M059J (cell line): ENCODE measurements around the gene INO80E. TPM values are rescaled to one million over a fixed set of nuclear protein-coding genes. Genes with fewer than 3 reads are reported as not detected.
"Not testable (repeated sequence)": the region's sequence is repeated elsewhere in the genome, so short reads cannot be mapped to it uniquely, and the experiment has no call there.

Experiments
- DNase-seq: peaks from one replicate; pipeline ENCODE4 v3.0.0-alpha.2; 2012; ENCODE audit warnings: low read depth
- total RNA-seq: library from RNA; depleted of rRNA; stranded (reverse); fragments of >200 nt; shearing (Covaris generic); gene quantifications from 2 replicates; pipeline ENCODE4 v1.2.3, GENCODE V29; 2014; rRNA removed

Gene INO80E
- total RNA-seq, 1 experiment from 2014 or later: 122 TPM

GRCh38 chr16:30031477-30031918 lies 35.5 kb downstream of the INO80E start:
- no peak for DNase-seq

- DNase-seq: peak; percentile 64
Observed at GRCh38 chr16:30032083-30032819, 36.2 kb downstream of the INO80E start.

- DNase-seq: peak; percentile 30
Observed at GRCh38 chr16:30033270-30033669, 37.2 kb downstream of the INO80E start.

GRCh38 chr16:30040221-30040620 lies 44.2 kb downstream of the INO80E start:
- no peak for DNase-seq

GRCh38 chr16:30040690-30041089 lies 44.6 kb downstream of the INO80E start:
- DNase-seq: not testable (repeated sequence)

- DNase-seq: peak; percentile 51
Observed at GRCh38 chr16:30041841-30042240, 45.8 kb downstream of the INO80E start.

GRCh38 chr16:30046178-30046577 lies 50.1 kb downstream of the INO80E start:
- DNase-seq: no peak

GRCh38 chr16:30046588-30046987 lies 50.5 kb downstream of the INO80E start:
- DNase-seq: no peak

GRCh38 chr16:30049871-30050270 lies 53.8 kb downstream of the INO80E start:
- no peak for DNase-seq

GRCh38 chr16:30051518-30051917 lies 55.5 kb downstream of the INO80E start:
- DNase-seq: peak; percentile 90

- peak; percentile 94 for DNase-seq
Observed at GRCh38 chr16:30052671-30053372, 56.8 kb downstream of the INO80E start.

- DNase-seq: peak; percentile 90
Observed at GRCh38 chr16:30053376-30054015, 57.5 kb downstream of the INO80E start.

- peak; percentile 15 for DNase-seq
Observed at GRCh38 chr16:30054451-30054850, 58.4 kb downstream of the INO80E start.

GRCh38 chr16:30054959-30055553 lies 59.0 kb downstream of the INO80E start:
- peak; percentile 32 for DNase-seq

Other genes with a start within 250 kb of the INO80E start
- not detected in 2 replicates for gene ZG16, start 218.0 kb upstream of the INO80E start, total RNA-seq
- 68.6 and 79.0 TPM in 2 replicates for gene KIF22, start 205.5 kb upstream of the INO80E start, total RNA-seq
- gene MAZ, start 189.7 kb upstream of the INO80E start, total RNA-seq: 127 and 223 TPM in 2 replicates
- gene PRRT2, start 184.0 kb upstream of the INO80E start, total RNA-seq: 0.20 and 0.94 TPM in 2 replicates
- 45.4 and 58.2 TPM in 2 replicates for gene PAGR1, start 180.1 kb upstream of the INO80E start, total RNA-seq
- 112 and 186 TPM in 2 replicates for gene MVP, start 175.8 kb upstream of the INO80E start, total RNA-seq
- gene CDIPT, start 133.0 kb upstream of the INO80E start, total RNA-seq: 90.7 and 103 TPM in 2 replicates
- 16.7 and 38.3 TPM in 2 replicates for gene SEZ6L2, start 96.7 kb upstream of the INO80E start, total RNA-seq
- 12.1 and 16.1 TPM in 2 replicates for gene ASPHD1, start 95.8 kb upstream of the INO80E start, total RNA-seq
- 11.3 and 16.8 TPM in 2 replicates for gene KCTD13, start 70.0 kb upstream of the INO80E start, total RNA-seq
- gene TMEM219, start 34.2 kb upstream of the INO80E start, total RNA-seq: 86.9 and 110 TPM in 2 replicates
- gene TAOK2, start 22.4 kb upstream of the INO80E start, total RNA-seq: 24.1 and 47.4 TPM in 2 replicates
- gene HIRIP3, start 624 bp upstream of the INO80E start, total RNA-seq: 17.1 and 19.0 TPM in 2 replicates
- 0.52 and 0.62 TPM in 2 replicates for gene DOC2A, start 14.8 kb downstream of the INO80E start, total RNA-seq
- gene C16orf92, start 27.0 kb downstream of the INO80E start, total RNA-seq: not detected in 2 replicates
- 0.42 TPM in 1 of 2 replicates, not detected in the other for gene TLCD3B, start 35.0 kb downstream of the INO80E start, total RNA-seq
- gene ALDOA, start 69.5 kb downstream of the INO80E start, total RNA-seq: 3,016 and 3,039 TPM in 2 replicates
- gene PPP4C, start 79.8 kb downstream of the INO80E start, total RNA-seq: 143 and 169 TPM in 2 replicates
- 0.39 TPM in 1 of 2 replicates, not detected in the other for gene TBX6, start 95.7 kb downstream of the INO80E start, total RNA-seq
- gene YPEL3, start 100.0 kb downstream of the INO80E start, total RNA-seq: 6.0 and 23.1 TPM in 2 replicates
- 0.52 and 1.8 TPM in 2 replicates for gene GDPD3, start 117.3 kb downstream of the INO80E start, total RNA-seq
- gene MAPK3, start 127.0 kb downstream of the INO80E start, total RNA-seq: 38.7 and 42.5 TPM in 2 replicates
- gene CORO1A, start 187.4 kb downstream of the INO80E start, total RNA-seq: 7.6 and 8.0 TPM in 2 replicates
- 397 and 526 TPM in 2 replicates for gene BOLA2B, start 197.4 kb downstream of the INO80E start, total RNA-seq
- gene SLX1A, start 197.6 kb downstream of the INO80E start, total RNA-seq: 46.2 and 48.2 TPM in 2 replicates
- gene SULT1A3, start 203.0 kb downstream of the INO80E start, total RNA-seq: 1.5 and 2.6 TPM in 2 replicates